ENCODE data around the gene ZC3H8.

Gene ZC3H8

DNA sequence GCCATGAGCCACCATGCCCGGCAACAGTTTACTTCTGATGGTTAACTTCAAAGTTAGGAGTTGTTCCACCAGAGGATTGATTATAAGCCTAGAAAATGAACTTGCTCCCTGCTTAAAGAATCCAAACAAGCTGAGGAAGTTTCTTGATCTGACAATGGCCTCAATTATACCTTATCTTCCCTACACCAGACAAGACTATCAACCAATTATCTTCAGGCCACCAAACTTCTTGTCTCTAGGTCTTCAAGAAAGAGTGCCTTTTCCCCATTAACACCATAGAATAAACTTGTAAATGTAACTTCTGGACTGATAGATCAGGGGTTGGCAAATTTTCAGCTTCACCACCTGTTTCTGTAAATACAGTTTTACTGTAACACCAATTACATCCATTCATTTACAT lies 15.0 kb downstream of the ZC3H8 start:
- no peak overlapping the region for H3K4me2 ChIP-seq (ENCODE audit: low read length)

GRCh38 chr2:112230371-112230770 lies 24.5 kb downstream of the ZC3H8 start:
- Histone ChIP-seq H3K9me2 (replicated peaks; ENCODE audit: control insufficient read depth, low read length) (no peaks in the 10 kb centered on the region), H3K27me3 (ENCODE audit: control insufficient read depth, low read length) (no peaks in the 10 kb centered on the region), H3K79me2 (ENCODE audit: control insufficient read depth, low read length) (peaks cover 2% of the 10 kb centered on the region; the same call in 1 of the 2 replicates), H3F3A (ENCODE audit: control insufficient read depth, insufficient read depth) (peaks cover 6% of the 10 kb centered on the region; the same call in 1 of the 2 replicates), H3K4me3 (ENCODE audit: low read length) (no peak overlapping the region), H3K27ac (ENCODE audit: low read depth, low read length) (no peak overlapping the region), H3K36me3 (ENCODE audit: control insufficient read depth, low read length) (peaks cover 85% of the 10 kb centered on the region), H3K4me1 (ENCODE audit: control insufficient read depth, low read length) (no peaks in the 10 kb centered on the region), H4K20me1 (ENCODE audit: control insufficient read depth, insufficient read depth, low read depth, low read length) (no peaks in the 10 kb centered on the region), H3K9me3 (ENCODE audit: control insufficient read depth, insufficient read depth, low read length) (no peaks in the 10 kb centered on the region), H3K4me2 (ENCODE audit: low read length) (no peak overlapping the region)
- TF ChIP-seq CTCF (IDR thresholded peaks at IDR 0.05; ENCODE audit: low read depth, low read length, poor library complexity, severe bottlenecking) (no peak), EZH2phosphoT487 (IDR thresholded peaks at IDR 0.05; ENCODE audit: borderline replicate concordance, low read length) (no peak)

More for the DNA sequence above, 15.0 kb downstream of the ZC3H8 start:
- peaks cover 81% of the 10 kb centered on the region for H3K36me3 ChIP-seq (ENCODE audit: control insufficient read depth, low read length)
- no peaks in the 10 kb centered on the region for H3K9me3 ChIP-seq (ENCODE audit: control insufficient read depth, insufficient read depth, low read length)
- H3K27me3 ChIP-seq (ENCODE audit: control insufficient read depth, low read length) = no peaks in the 10 kb centered on the region
- TF ChIP-seq CTCF (IDR thresholded peaks at IDR 0.05; ENCODE audit: low read depth, low read length, poor library complexity, severe bottlenecking) (no peak), EZH2phosphoT487 (IDR thresholded peaks at IDR 0.05; ENCODE audit: borderline replicate concordance, low read length) (no peak)
- no peaks in the 10 kb centered on the region for H3K4me1 ChIP-seq (ENCODE audit: control insufficient read depth, low read length)
- no peaks in the 10 kb centered on the region for H4K20me1 ChIP-seq (ENCODE audit: control insufficient read depth, insufficient read depth, low read depth, low read length)
- peaks cover 28% of the 10 kb centered on the region for H3K79me2 ChIP-seq (ENCODE audit: control insufficient read depth, low read length)
- no peaks in the 10 kb centered on the region for H3K9me2 ChIP-seq (replicated peaks; ENCODE audit: control insufficient read depth, low read length)
- no peak overlapping the region for H3K27ac ChIP-seq (ENCODE audit: low read depth, low read length)
- H3K4me3 ChIP-seq (ENCODE audit: low read length) = no peak overlapping the region
- H3F3A ChIP-seq (ENCODE audit: control insufficient read depth, insufficient read depth) = peaks cover 2% of the 10 kb centered on the region; the same call in 1 of the 2 replicates

- H3K36me3 ChIP-seq (ENCODE audit: control insufficient read depth, low read length) = peaks cover 87% of the 10 kb centered on the region
- peaks cover 2% of the 10 kb centered on the region; the same call in 1 of the 2 replicates for H3K79me2 ChIP-seq (ENCODE audit: control insufficient read depth, low read length)
- 0 out of 2 replicates have a peak, but pooled peaks cover 4% of the 10 kb centered on the region for H3F3A ChIP-seq (ENCODE audit: control insufficient read depth, insufficient read depth)
- no peaks in the 10 kb centered on the region for H3K9me3 ChIP-seq (ENCODE audit: control insufficient read depth, insufficient read depth, low read length)
- no peaks in the 10 kb centered on the region for H3K4me1 ChIP-seq (ENCODE audit: control insufficient read depth, low read length)
- H3K27me3 ChIP-seq (ENCODE audit: control insufficient read depth, low read length) = no peaks in the 10 kb centered on the region
- H3K4me2 ChIP-seq (ENCODE audit: low read length) = no peak overlapping the region
- H3K27ac ChIP-seq (ENCODE audit: low read depth, low read length) = no peak overlapping the region
- TF ChIP-seq CTCF (IDR thresholded peaks at IDR 0.05; ENCODE audit: low read depth, low read length, poor library complexity, severe bottlenecking) (no peak), EZH2phosphoT487 (IDR thresholded peaks at IDR 0.05; ENCODE audit: borderline replicate concordance, low read length) (no peak)
- no peak overlapping the region for H3K4me3 ChIP-seq (ENCODE audit: low read length)
- no peaks in the 10 kb centered on the region for H4K20me1 ChIP-seq (ENCODE audit: control insufficient read depth, insufficient read depth, low read depth, low read length)
- H3K9me2 ChIP-seq (replicated peaks; ENCODE audit: control insufficient read depth, low read length) = no peaks in the 10 kb centered on the region
These were observed 25.5 kb downstream of the ZC3H8 start for GRCh38 chr2:112229348-112229747.
